BJ (cell line): ENCODE results near the gene MYO3B. TPM values are rescaled to one million over a fixed set of nuclear protein-coding genes. Genes with fewer than 3 reads are reported as not detected.
"Not testable (repeated sequence)": the region's sequence is repeated elsewhere in the genome, so short reads cannot be mapped to it uniquely, and the experiment has no call there.

Experiments used
- CTCF ChIA-PET: fragments of 350-600 bp; formaldehyde crosslinking; extraction: SDS; loops from one replicate; lab custom pipeline; 2021; ENCODE audit warnings: antibody characterized with exemption, inconsistent platforms; lab: Yijun Ruan, JAX
- POLR2A ChIA-PET: fragments of 300-600 bp; sonication (Branson Sonifier 250); formaldehyde crosslinking; extraction: SDS; loops from one replicate; lab custom pipeline; 2021; ENCODE audit warnings: antibody characterized with exemption; lab: Charles Lee
- DNase-seq: peaks from one replicate; pipeline ENCODE4 v3.0.0-alpha.2; 2011; ENCODE audit warnings: low read depth
- H3K27me3 ChIP-seq: 2 replicates; pipeline ENCODE4 v1.6.0; 2011; ENCODE audit warnings: low read length; ENCODE audit not compliant: control insufficient read depth, insufficient read depth
- H3K36me3 ChIP-seq: 2 replicates; pipeline ENCODE4 v1.5.1; 2011; ENCODE audit warnings: low read length; ENCODE audit not compliant: control insufficient read depth, insufficient read depth
- H3K4me3 ChIP-seq: 2 replicates; pipeline ENCODE4 v1.5.1; 2011; ENCODE audit warnings: low read depth, mild to moderate bottlenecking, control low read depth, low read length
- CTCF ChIP-seq: IDR thresholded peaks from 2 replicates; pipeline ENCODE4 v1.5.1; 2011; ENCODE audit warnings: low read depth, mild to moderate bottlenecking, control low read depth, inconsistent platforms, low read length, moderate library complexity; ENCODE audit not compliant: insufficient read depth
- polyA plus RNA-seq: library from polyadenylated mRNA; depleted of rRNA; stranded (reverse); fragments of >200 nt; gene quantifications from 2 replicates; pipeline ENCODE4 v1.2.3, GENCODE V29; 2011

MYO3B gene
- polyA plus RNA-seq, 1 experiment = not detected

- TF ChIP-seq CTCF = no peak
- H3K27me3 ChIP-seq = no peaks in the 10 kb centered on the region
- no peak for DNase-seq
- CTCF ChIA-PET = no interaction called here
- H3K36me3 ChIP-seq = no peaks in the 10 kb centered on the region
- no peak overlapping the region for H3K4me3 ChIP-seq
- POLR2A ChIA-PET = no interaction called here
Observed at GRCh38 chr2:170432823-170433222, 254.9 kb downstream of the MYO3B start.

GRCh38 chr2:170433448-170433847 lies 255.5 kb downstream of the MYO3B start:
- no peak for DNase-seq
- Histone ChIP-seq H3K27me3 (no peaks in the 10 kb centered on the region), H3K36me3 (no peaks in the 10 kb centered on the region), H3K4me3 (no peak overlapping the region)
- CTCF ChIA-PET = no interaction called here
- no peak for TF ChIP-seq CTCF
- POLR2A ChIA-PET = no interaction called here

DNA sequence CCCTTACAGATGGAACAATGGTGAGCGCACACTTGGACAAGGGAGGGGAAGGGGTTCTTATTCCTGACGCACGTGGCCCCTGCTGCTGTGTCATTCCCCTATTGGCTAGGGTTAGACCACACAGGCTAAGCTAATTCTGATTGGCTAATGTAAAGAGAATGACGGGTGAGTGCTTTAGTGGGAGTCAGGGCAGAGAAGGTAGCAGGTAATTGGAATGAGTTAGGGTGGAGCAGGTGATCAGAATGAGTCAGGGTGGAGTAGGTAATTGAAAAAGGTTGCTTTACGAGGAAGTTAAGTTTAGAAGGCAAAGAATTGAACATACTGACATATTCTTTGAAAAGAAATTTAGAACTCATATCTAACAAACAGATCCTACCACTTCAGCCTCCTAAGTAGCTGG lies 256.4 kb downstream of the MYO3B start:
- CTCF ChIA-PET, H3K4me3 ChIP-seq, H3K36me3 ChIP-seq, DNase-seq, H3K27me3 ChIP-seq, POLR2A ChIA-PET: not testable (repeated sequence)

DNA sequence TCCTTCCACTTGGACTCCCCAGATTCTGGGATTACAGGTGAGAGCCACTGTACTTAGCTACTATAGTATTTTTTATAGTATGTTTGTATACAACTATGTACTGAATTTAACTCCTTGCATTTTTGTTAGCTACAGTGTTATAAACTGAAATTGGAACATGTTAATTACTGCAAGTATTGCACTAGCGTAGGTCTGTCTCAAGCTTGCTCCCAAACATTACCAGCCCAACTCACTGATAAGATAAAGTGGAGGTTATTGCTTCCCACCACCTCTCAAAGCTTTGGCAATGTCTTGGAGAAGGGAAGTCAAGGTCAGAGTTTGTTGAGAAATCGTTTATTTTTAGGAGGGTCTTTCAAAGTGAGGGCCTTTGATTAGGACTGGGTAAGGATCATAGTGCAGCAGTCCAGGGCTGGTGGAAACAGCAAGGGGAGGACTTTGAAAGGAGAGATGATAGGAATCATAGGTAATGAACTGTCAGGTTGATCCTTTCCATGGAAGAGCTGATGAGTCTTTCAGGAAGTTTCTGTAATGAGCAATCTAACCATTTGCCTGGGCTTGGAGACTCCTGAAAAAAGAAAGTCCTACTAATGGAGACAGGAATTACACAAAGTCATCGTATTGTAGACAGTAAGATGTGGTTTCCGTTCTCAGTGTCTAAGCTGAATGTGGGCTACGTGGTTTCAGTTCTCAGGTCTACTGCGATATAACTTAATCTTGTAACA lies 257.1 kb downstream of the MYO3B start:
- Histone ChIP-seq H3K27me3 (no peaks in the 10 kb centered on the region), H3K4me3 (no peak overlapping the region), H3K36me3 (no peaks in the 10 kb centered on the region)
- ChIA-PET POLR2A (no interaction called here), CTCF (no interaction called here)
- TF ChIP-seq CTCF = no peak
- DNase-seq = no peak

DNA sequence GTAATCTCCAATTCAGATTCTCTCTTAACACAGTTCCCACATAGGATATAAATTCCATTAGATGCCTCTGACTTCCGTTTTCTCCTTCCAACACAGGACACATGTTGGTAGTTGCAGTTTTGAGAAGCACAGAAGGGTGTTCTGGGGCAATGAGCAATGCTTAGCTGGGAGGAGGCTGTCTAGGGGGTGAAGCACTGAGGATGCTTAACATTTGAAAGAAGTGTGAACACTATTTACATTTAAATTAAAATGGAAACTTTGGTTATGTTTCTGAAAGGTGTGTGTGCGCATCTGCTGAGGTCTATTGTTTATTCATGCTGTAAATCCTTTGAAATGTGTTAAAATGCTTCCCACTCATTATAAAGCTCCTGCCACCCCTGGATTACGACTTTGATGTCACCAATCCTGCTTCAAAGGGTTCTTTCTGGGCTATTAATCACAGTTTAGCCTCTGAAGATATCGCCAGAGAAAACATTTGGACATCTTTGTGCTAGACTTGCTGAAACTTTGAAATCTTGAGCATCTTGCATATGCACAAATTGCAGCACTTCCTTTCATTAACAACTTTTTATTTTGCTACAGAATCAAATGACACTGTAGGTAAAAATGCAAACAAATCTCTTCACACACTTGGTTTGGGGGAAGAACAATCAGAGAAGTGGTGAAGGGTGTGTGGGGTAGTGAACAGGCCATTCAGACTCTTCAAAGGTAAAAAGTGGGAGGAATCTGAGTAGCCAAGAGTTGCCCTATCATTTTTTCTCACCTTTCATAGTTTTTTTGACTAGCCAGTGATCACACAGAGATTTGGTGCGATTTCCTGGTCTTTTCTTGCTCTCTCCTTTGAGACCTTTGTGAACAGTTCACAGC lies 258.4 kb downstream of the MYO3B start:
- POLR2A ChIA-PET = no interaction called here
- no peak for TF ChIP-seq CTCF
- DNase-seq = no peak
- H3K27me3 ChIP-seq = no peaks in the 10 kb centered on the region
- CTCF ChIA-PET = no interaction called here
- no peaks in the 10 kb centered on the region for H3K36me3 ChIP-seq
- H3K4me3 ChIP-seq = no peak overlapping the region
